Fibroblast of skin of right biceps (primary cell): ENCODE data around the gene P3R3URF.

Experiments used
- DNase-seq: peaks from one replicate; pipeline ENCODE4 v3.0.0-alpha.2; 2013

P3R3URF gene

GRCh38 chr1:46171871-46172270 is 4.4 kb downstream of the P3R3URF start:
- no peak for DNase-seq

GRCh38 chr1:46171351-46171750 is 4.9 kb downstream of the P3R3URF start:
- DNase-seq = no peak

- no peak for DNase-seq
Measured at GRCh38 chr1:46169811-46170454, 6.4 kb downstream of the P3R3URF start.

- DNase-seq = no peak
Measured at GRCh38 chr1:46168477-46168876, 7.8 kb downstream of the P3R3URF start.

GRCh38 chr1:46166521-46167462 is 9.5 kb downstream of the P3R3URF start:
- DNase-seq = no peak

GRCh38 chr1:46160212-46160611 is 16.1 kb downstream of the P3R3URF start:
- no peak for DNase-seq

GRCh38 chr1:46159516-46159915 is 16.8 kb downstream of the P3R3URF start:
- no peak for DNase-seq

- no peak for DNase-seq
Measured at GRCh38 chr1:46158312-46159281, 17.7 kb downstream of the P3R3URF start.

- no peak for DNase-seq
Measured at GRCh38 chr1:46157916-46158311, 18.4 kb downstream of the P3R3URF start.

- DNase-seq = peak; percentile 21
Measured at GRCh38 chr1:46153732-46154131, 22.6 kb downstream of the P3R3URF start.

GRCh38 chr1:46153228-46153627 is 23.1 kb downstream of the P3R3URF start:
- DNase-seq = no peak

GRCh38 chr1:46152016-46152415 is 24.3 kb downstream of the P3R3URF start:
- DNase-seq = peak; percentile 71

GRCh38 chr1:46150085-46150484 is 26.2 kb downstream of the P3R3URF start:
- DNase-seq = no peak

- DNase-seq = no peak
Measured at GRCh38 chr1:46148318-46148717, 28.0 kb downstream of the P3R3URF start.

GRCh38 chr1:46137916-46138315 is 38.4 kb downstream of the P3R3URF start:
- peak; percentile 22 for DNase-seq

GRCh38 chr1:46136711-46137110 is 39.6 kb downstream of the P3R3URF start:
- no peak for DNase-seq

GRCh38 chr1:46134660-46135331 is 41.5 kb downstream of the P3R3URF start:
- peak; percentile 71 for DNase-seq

GRCh38 chr1:46133781-46134350 is 42.4 kb downstream of the P3R3URF start:
- DNase-seq = no peak

- DNase-seq = no peak
Measured at GRCh38 chr1:46133181-46133658, 43.1 kb downstream of the P3R3URF start.

- DNase-seq = peak; percentile 99
Measured at GRCh38 chr1:46132529-46133180, 43.6 kb downstream of the P3R3URF start, which contains the start of gene PIK3R3. Gene PIK3R3 (minus strand): TSS chr1:46132629. CDS start chr1:46131952, 677 bp downstream.
